Superior temporal gyrus (tissue), 1 donor: ENCODE data around the gene TTC12.

Source experiments
- DNase-seq: peaks from one replicate; pipeline ENCODE4 v3.0.0-alpha.2; 2016; ENCODE audit errors: extremely low spot score

Gene TTC12

DNA sequence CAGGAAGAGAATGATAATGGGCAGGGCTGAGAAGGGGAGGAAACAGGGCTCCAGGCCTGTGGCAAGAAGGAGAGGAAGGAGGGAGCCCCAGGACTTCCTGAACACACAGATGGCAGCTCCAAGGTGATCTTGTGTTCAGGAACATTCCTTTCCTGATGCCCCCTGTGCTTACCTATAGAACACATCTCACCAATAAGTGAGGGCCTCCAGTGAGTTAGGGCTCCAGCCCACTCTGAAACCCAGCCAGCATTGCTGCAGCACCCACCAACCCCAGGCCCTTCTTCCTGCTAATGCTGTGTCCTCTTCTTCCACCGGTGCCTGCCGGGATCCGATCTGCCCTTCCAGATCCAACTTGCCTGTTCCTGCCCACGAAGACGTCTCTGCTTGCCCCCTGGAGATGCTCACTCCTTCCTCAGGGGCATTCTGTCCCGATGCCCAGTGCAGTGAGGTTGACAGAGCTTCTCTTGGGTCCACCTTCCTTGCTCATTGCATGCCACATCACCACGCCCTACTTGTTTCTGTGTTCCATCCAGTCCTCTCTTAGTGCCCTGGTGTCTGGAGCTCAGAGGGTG is 90.6 kb downstream of the TTC12 start:
- DNase-seq, result no peak

DNA sequence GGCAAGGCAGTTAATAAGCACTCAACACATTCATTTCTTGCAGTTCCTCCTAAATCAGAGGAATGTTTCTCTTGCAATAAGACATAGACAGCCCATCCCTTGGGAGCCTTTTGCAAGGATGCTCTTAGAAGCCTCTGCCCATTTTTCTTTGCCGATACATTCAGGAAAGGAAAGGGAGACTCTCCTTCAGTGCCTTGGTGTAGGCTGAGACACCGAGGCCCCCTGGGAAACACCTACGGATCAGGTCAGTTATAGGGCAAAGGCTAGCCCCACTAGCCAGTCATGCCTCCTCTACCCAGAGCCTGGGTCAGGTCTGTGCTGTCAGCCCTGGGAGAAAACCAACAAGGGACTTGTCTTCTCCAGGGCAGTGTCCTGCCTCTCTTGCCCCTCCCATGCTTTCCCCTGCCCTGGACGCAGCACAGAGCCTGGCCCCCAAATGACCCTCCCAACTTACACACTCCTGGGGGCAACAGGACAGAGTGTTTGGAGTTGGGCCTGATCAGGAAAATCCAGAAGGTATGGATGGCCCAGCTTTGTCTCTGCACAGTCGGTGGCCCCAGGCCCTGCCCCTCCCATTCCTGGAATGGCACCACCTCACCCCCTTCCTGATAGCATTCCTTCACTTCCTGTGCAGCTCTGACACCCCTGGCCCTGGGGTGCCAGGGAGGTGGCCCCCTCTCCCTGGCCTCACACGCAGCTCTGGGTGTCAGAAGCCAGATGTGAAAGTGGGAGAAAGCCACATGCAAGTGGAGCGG is 91.5 kb downstream of the TTC12 start:
- DNase-seq, result no peak

- no peak for DNase-seq
These were observed 92.8 kb downstream of the TTC12 start for GRCh38 chr11:113407163-113407562.

- no peak for DNase-seq
These were observed 93.8 kb downstream of the TTC12 start for GRCh38 chr11:113408206-113408605.

GRCh38 chr11:113408887-113409286 is 94.5 kb downstream of the TTC12 start:
- no peak for DNase-seq

GRCh38 chr11:113409526-113409925 is 95.1 kb downstream of the TTC12 start:
- DNase-seq, result no peak

DNA sequence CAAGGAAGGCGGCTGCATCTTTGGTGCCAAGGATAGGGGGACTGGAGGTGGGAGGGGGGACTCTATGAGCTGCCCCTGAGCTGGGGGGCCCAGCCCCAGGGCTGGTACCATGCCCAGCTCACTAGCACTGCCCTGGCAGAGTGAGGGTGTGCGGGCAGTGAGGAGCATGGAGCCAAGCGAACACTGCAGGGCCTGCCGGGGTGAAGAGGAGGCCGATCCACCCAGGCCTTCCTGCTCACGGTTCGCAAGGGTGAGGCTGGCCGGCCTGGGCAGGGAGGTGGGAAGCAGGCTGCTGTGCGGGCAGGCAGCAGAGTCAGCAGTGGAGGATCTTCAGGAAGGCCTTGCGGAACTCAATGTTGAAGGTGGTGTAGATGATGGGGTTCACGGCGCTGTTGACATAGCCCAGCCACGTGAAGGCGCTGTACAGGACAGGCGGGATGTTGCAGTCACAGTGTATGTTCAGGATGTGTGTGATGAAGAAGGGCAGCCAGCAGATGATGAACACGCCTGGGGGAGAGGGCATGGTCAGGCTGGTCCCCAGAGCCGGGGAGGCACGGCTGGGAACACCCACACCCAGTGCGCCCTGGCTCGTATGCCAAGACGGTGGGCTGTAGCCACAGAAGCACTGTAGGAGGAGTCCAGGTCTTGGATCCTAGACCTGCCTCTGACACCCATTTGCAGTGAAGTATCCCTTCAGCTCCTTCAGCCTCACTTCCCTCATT is 96.2 kb downstream of the TTC12 start:
- no peak for DNase-seq

DNA sequence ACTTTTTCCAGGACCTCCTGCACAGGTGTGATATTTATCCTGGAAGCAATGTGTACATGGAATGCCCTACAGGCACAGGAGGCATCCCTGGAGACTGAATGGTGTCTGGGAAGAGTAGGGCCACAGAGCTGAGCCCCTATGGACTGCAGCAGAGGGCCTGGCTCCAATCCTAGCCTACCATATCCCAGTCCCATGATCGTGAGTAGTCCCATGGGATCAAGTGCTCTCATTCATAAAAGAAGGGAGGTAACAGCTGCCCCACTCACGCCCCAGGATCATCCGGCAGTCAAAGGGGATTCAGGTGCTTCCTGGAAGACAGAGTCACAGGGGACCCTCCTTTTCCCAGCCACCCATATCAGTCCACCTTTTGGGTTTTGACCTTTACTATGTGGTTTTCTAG is 97.2 kb downstream of the TTC12 start:
- DNase-seq, result no peak

DNA sequence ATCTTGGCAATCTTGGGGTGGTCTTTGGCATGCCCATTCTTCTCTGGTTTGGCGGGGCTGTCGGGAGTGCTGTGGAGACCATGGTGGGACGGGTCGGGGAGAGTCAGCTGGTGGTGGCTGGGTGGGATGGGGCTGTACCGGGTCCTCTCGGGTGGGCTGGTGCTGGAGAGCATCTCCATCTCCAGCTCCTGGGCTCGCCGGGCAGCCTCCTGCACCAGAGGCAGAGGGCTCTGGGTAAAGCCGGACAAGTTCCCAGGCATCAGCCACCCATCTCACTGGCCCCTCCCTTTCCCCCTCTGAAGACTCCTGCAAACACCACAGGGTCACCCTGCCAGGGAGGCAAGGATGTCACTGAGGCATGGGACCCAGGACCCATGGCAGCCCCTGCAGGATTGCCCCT is 98.3 kb downstream of the TTC12 start:
- DNase-seq, result no peak

DNA sequence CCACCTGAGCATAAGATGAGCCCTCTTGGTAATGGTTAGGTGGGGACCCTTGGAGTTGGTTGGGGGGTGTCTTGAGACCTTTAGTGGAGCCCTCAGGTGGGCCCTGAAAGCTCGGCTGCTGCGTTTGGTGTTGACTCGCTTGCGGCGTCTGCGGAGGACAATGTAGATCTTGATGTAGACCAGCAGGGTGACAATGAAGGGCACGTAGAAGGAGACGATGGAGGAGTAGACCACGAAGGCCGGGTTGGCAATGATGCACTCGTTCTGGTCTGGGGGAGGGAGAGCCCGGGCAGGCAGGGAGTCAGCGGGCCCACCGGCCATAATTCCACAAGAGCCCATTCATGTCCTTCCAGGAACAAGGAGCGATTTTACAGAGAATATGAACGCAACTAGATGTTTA is 101.0 kb downstream of the TTC12 start:
- no peak for DNase-seq
